HepG2 (cell line): ENCODE measurements around the gene ESR2. TPM values are rescaled to one million over a fixed set of nuclear protein-coding genes. Genes with fewer than 3 reads are reported as not detected.

Experiments used
- BRD4 ChIP-seq: sonication (generic); formaldehyde crosslinking; IDR thresholded peaks from 2 replicates; pipeline ENCODE4 v1.4.0; 2020; ENCODE audit warnings: missing genetic modification reagents
- GLMP ChIP-seq: sonication (generic); formaldehyde crosslinking; IDR thresholded peaks from 2 replicates; pipeline ENCODE4 v1.9.0; 2021; ENCODE audit warnings: missing genetic modification reagents, mild to moderate bottlenecking, borderline replicate concordance
- GMEB2 ChIP-seq: IDR thresholded peaks from 2 replicates; pipeline ENCODE4 v1.6.1; 2016; ENCODE audit warnings: missing biosample characterization, missing genetic modification reagents, low read depth
- HNF1B ChIP-seq: sonication (generic); formaldehyde crosslinking; IDR thresholded peaks from 2 replicates; pipeline ENCODE4 v1.5.1; 2020; ENCODE audit warnings: mild to moderate bottlenecking, moderate library complexity, missing genetic modification reagents
- HOXA9 ChIP-seq: sonication (generic); formaldehyde crosslinking; IDR thresholded peaks from 2 replicates; pipeline ENCODE4 v1.8.1; 2022; ENCODE audit warnings: missing genetic modification reagents, mild to moderate bottlenecking, moderate library complexity, borderline replicate concordance
- JDP2 ChIP-seq: sonication (generic); formaldehyde crosslinking; IDR thresholded peaks from 2 replicates; pipeline ENCODE4 v1.8.1; 2022; ENCODE audit warnings: missing genetic modification reagents, borderline replicate concordance
- POLR2G ChIP-seq: fragments of 200-400 bp; formaldehyde crosslinking; IDR thresholded peaks from 2 replicates; pipeline ENCODE4 v1.6.1; 2018; ENCODE audit warnings: mild to moderate bottlenecking, low read depth, low read length, moderate library complexity
- RFXAP ChIP-seq: sonication (generic); formaldehyde crosslinking; IDR thresholded peaks from 2 replicates; pipeline ENCODE4 v1.4.0; 2020; ENCODE audit warnings: missing genetic modification reagents, borderline replicate concordance
- SRY ChIP-seq: sonication (generic); formaldehyde crosslinking; IDR thresholded peaks from 2 replicates; pipeline ENCODE4 v1.8.0; 2022; ENCODE audit warnings: mild to moderate bottlenecking, missing genetic modification reagents
- ZBTB2 ChIP-seq: sonication (generic); formaldehyde crosslinking; IDR thresholded peaks from 2 replicates; pipeline ENCODE4 v1.8.0; 2022; ENCODE audit warnings: low read depth, missing genetic modification reagents
- ZNF180 ChIP-seq: sonication (generic); formaldehyde crosslinking; IDR thresholded peaks from 2 replicates; pipeline ENCODE4 v1.4.0; 2020; ENCODE audit warnings: low read depth, missing genetic modification reagents, borderline replicate concordance
- ZNF318 ChIP-seq: sonication (generic); formaldehyde crosslinking; IDR thresholded peaks from 2 replicates; pipeline ENCODE4 v1.4.0; 2020; ENCODE audit warnings: mild to moderate bottlenecking, missing genetic modification reagents
- ZNF562 ChIP-seq: sonication (generic); formaldehyde crosslinking; IDR thresholded peaks from 2 replicates; pipeline ENCODE4 v1.8.0; 2022; ENCODE audit warnings: missing genetic modification reagents, borderline replicate concordance
- ZNF773 ChIP-seq: sonication (generic); formaldehyde crosslinking; IDR thresholded peaks from 2 replicates; pipeline ENCODE4 v1.4.0; 2020; ENCODE audit warnings: missing genetic modification reagents, borderline replicate concordance
- polyA plus RNA-seq, 8 experiments: library from polyadenylated mRNA; depleted of rRNA in 3 of 8; stranded (reverse) in 7 of 8; unstranded in 1 of 8; fragments of >200 nt; fragmentation: Illumina TruSeq in 4 of 8; extraction: Trizol in 4 of 8; gene quantifications; 2 replicates each; pipeline versions ENCODE4 v1.2.1 to v1.2.3, GENCODE V29; 2011 to 2016; ENCODE audit warnings: low read depth in 4 of 8, missing spikeins in 1 of 8, mixed read lengths in 1 of 8; ENCODE audit not compliant: insufficient read depth in 1 of 8
- total RNA-seq, 5 experiments: library from RNA; depleted of rRNA; stranded (reverse); fragments of >200 nt; fragmentation: Illumina TruSeq; extraction: Trizol; gene quantifications; 2 replicates each; pipeline ENCODE4 v1.2.3, GENCODE V29; 2016; ENCODE audit warnings: low read depth in 1 of 5

ESR2 gene
- total and polyA plus RNA-seq, 2 of the 13 experiments (the other 11 are each of a cell fraction or from before 2014, with no cell fraction given) = 0.01 to 0.04 TPM

- TF ChIP-seq ZNF318 (CRISPR knock-in tag) = no peak
- TF ChIP-seq BRD4 (CRISPR knock-in tag) = no peak
- no peak for TF ChIP-seq HOXA9
- TF ChIP-seq ZBTB2 (CRISPR knock-in tag) = no peak
- TF ChIP-seq JDP2 = no peak
- TF ChIP-seq RFXAP = no peak
- TF ChIP-seq ZNF773 (CRISPR knock-in tag) = no peak
- TF ChIP-seq GLMP = no peak
- TF ChIP-seq POLR2G = no peak
- TF ChIP-seq ZNF562 (CRISPR knock-in tag) = no peak
- no peak for TF ChIP-seq HNF1B
- no peak for TF ChIP-seq ZNF180 (CRISPR knock-in tag)
- no peak for TF ChIP-seq GMEB2 (CRISPR knock-in tag)
- TF ChIP-seq SRY (CRISPR knock-in tag) = no peak
Measured at GRCh38 chr14:64215978-64216377, 78.2 kb downstream of the ESR2 start (continued).
